Fibroblast of mammary gland (primary cell): ENCODE data around the gene RAD1.

ENCODE experiments used
- DNase-seq: peaks from one replicate; pipeline ENCODE4 v3.0.0-alpha.2; 2010; ENCODE audit warnings: low read depth
- H3K4me3 ChIP-seq: 2 replicates; pipeline ENCODE4 v1.5.1; 2011; ENCODE audit warnings: low read depth, mild to moderate bottlenecking, low read length, moderate library complexity; ENCODE audit not compliant: control insufficient read depth
- CTCF ChIP-seq: conservative IDR thresholded peaks from 2 replicates; pipeline ENCODE4 v1.5.1; 2011; ENCODE audit warnings: low read depth, low read length, inconsistent platforms; ENCODE audit not compliant: control insufficient read depth, insufficient read depth

Gene RAD1

GRCh38 chr5:34891981-34892380 lies 23.3 kb downstream of the RAD1 start:
- TF ChIP-seq CTCF: no peak
- no peak overlapping the region for H3K4me3 ChIP-seq
- peak; percentile 96 for DNase-seq

GRCh38 chr5:34889394-34889793 lies 25.9 kb downstream of the RAD1 start:
- TF ChIP-seq CTCF: no peak
- no peak overlapping the region for H3K4me3 ChIP-seq
- DNase-seq: no peak

GRCh38 chr5:34886392-34887119 lies 28.7 kb downstream of the RAD1 start:
- no peak overlapping the region for H3K4me3 ChIP-seq
- no peak for TF ChIP-seq CTCF
- DNase-seq: no peak

GRCh38 chr5:34881246-34881645 lies 34.1 kb downstream of the RAD1 start:
- TF ChIP-seq CTCF: no peak
- DNase-seq: no peak
- no peak overlapping the region for H3K4me3 ChIP-seq

- no peak for DNase-seq
- no peak for TF ChIP-seq CTCF
Observed at GRCh38 chr5:34876275-34876674, 39.0 kb downstream of the RAD1 start.

GRCh38 chr5:34870382-34870781 lies 44.9 kb downstream of the RAD1 start:
- no peak for DNase-seq
- no peak for TF ChIP-seq CTCF

More at GRCh38 chr5:34876275-34876674, 39.0 kb downstream of the RAD1 start:
- H3K4me3 ChIP-seq: no peak overlapping the region

More at GRCh38 chr5:34870382-34870781, 44.9 kb downstream of the RAD1 start:
- H3K4me3 ChIP-seq: no peak overlapping the region
